NCI-H2081 (cell line): ENCODE results near the gene HMX1.

ENCODE experiments used
- DNase-seq, 2 experiments: peaks; one replicate each; lab custom pipeline; 2025; lab: John Stamatoyannopoulos, UW

HMX1 gene

GRCh38 chr4:8868321-8869001 lies 3.2 kb downstream of the HMX1 start:
- no peak for DNase-seq

- no peak for DNase-seq
Observed at GRCh38 chr4:8867624-8868320, 3.9 kb downstream of the HMX1 start.

- no peak for DNase-seq
Observed at GRCh38 chr4:8866828-8867623, 4.6 kb downstream of the HMX1 start.

GRCh38 chr4:8866421-8866820 lies 5.2 kb downstream of the HMX1 start:
- DNase-seq = no peak

DNA sequence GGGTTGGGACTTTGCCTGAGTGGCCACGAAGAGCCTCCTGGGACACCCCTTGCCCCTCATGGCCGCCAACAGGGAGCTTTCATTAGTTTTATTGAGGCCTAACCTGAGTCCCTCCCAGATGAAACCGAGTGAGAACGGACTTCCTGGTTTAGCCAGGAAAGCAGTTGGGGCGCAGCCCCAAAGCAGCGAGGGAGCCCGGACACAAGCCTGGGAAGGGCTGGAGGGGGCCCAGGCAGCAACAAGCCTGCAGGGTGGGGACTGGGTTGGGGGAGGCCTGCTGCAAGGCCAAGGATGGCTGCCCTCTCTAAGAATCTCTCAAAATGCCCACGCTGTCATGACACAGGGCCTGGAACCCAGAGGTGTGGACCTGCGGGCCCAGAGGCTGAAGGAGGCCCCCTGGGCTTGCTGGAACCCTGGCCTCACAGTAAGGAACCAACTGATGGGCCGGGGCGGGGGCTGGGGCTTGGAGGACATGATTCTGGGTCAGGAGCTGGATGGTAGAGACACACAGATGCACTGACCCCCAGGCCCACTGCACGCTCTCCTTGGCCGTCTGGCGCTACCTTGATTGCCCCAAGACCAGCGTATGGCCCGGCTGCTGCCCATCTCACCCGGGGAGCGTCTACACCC lies 5.8 kb downstream of the HMX1 start:
- DNase-seq = no peak

DNA sequence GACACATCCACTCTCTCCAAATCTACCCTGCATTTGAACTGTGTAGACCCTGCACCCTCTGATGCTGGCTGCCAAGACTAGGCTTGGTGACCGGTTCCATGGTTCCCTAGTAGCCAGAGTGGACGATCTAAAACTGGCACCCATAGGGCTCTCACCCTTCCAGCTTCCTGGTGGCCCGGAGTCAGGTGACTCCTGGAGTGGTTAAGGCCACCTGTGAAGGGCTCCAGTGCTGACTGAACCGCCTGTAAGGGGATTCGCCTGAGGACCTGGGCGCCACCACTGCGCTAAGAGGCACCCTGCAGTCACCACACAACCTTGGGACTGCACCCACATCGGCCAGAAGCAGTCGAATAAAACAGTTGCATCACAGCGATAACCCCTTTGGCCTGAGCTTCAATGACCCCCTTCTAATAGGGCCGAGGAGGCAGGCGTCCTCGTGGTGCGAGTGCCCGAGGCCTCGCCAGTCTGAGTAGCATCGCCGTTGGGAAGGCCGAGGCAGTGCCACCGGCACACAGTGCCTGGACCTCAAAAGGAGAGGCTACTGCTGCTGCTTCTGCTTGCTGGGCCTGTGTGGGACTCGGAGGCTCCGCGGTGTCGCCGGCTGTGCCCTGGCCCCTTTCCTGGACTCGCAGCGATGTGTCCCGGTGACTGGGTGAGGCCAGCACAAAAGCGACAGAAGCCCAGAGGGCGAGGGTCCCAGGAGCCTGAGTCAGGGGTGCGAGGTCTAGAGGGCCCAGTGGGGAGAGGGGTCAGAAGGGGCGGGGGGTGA lies 6.5 kb downstream of the HMX1 start:
- no peak for DNase-seq

- no peak for DNase-seq
Observed at GRCh38 chr4:8863686-8864682, 7.7 kb downstream of the HMX1 start.

- no peak for DNase-seq
Observed at GRCh38 chr4:8862800-8863685, 8.6 kb downstream of the HMX1 start.

DNA sequence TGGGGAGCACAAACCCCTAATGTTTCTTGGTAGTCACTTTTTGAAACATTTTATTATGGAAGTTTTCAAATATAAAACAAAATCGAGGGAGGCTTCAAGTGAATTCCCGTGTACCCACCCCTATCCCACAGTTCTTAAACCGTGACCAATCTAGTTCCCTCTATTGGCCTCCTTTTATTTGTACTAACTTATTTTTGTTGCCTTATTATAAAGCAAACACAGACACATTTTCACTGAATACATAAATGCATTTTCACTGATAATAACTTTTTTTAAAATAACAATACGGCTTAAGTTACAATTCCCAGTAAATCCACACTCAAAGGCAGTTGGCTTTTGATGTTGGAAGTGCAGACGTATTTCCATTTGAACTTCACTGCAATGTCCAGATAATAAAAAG lies 9.3 kb downstream of the HMX1 start:
- no peak for DNase-seq

GRCh38 chr4:8861576-8862295 lies 9.9 kb downstream of the HMX1 start:
- no peak for DNase-seq

DNA sequence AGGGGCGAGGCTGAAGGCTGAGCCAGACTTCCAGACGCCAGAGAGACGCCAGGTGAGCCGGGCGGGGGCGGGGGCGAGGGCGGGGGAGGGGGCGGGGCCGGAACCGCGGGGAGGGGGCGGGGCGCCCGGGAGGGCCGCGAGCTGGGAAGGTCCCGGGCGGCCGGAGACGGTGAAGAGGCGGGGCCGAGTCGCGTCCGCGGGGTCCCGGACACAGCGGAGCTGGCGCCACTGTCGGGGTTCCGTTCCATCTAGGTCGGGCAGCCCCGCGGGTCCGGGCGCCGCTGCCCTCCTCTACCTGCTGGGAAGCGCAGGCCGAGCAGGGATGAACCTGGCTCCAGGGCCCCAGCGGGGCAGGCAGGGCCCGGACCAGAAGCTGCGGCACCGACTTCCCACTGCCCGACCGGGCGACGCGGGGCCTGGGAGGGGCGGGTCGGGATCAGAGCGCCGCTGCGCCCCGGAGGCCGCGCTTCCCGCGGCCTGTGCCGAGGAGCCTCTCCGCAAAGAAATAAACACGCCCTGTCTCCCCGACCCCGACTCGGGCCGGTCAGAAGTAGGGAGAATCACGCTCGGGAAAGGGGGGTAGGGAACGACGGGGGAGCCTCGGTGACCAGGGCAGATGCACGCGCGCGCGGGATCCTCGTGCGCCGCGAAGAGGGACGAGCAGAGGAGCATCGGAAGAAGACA lies 10.6 kb downstream of the HMX1 start:
- DNase-seq = no peak

DNA sequence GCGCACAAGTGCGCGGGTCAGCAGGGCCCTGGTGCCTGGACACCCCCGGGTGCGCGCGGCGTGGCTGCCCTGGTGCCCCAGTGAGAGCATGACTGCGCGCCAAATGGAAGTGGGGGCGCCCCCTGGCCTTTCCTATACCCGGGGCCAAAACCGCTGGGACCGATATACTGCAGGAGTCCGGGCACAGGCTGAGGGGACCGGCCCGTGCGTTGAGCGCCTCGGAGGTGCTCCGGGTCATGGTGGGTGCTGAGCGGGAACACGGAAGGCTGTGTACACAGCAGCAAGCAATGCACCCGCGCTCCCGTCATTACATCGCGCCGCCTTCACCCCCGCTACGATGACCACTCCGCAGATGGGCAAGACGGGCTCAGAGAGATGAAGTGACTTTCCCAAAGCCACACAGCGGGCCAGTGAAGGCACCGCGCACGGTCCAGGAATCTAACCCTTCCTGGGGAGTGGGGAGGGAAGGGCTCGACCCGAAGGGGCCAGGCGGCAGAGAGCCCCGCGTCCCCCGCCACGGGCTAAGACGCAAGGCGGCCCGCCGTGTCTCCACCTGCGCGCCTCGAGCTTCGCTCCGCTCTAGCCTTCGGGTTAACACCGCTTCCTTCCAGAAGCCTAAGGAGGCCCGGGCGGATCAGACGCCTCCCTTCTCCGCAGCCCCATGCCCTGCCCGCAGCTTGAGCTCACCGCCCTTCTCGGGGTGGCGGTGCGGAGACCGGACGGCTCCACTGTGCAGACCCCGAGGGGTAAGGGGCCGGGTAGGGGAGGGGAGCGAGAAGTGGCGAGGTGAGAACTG lies 11.3 kb downstream of the HMX1 start:
- no peak for DNase-seq

GRCh38 chr4:8859550-8860095 lies 12.0 kb downstream of the HMX1 start:
- DNase-seq = no peak

- no peak for DNase-seq
Observed at GRCh38 chr4:8858701-8859210, 12.9 kb downstream of the HMX1 start.

DNA sequence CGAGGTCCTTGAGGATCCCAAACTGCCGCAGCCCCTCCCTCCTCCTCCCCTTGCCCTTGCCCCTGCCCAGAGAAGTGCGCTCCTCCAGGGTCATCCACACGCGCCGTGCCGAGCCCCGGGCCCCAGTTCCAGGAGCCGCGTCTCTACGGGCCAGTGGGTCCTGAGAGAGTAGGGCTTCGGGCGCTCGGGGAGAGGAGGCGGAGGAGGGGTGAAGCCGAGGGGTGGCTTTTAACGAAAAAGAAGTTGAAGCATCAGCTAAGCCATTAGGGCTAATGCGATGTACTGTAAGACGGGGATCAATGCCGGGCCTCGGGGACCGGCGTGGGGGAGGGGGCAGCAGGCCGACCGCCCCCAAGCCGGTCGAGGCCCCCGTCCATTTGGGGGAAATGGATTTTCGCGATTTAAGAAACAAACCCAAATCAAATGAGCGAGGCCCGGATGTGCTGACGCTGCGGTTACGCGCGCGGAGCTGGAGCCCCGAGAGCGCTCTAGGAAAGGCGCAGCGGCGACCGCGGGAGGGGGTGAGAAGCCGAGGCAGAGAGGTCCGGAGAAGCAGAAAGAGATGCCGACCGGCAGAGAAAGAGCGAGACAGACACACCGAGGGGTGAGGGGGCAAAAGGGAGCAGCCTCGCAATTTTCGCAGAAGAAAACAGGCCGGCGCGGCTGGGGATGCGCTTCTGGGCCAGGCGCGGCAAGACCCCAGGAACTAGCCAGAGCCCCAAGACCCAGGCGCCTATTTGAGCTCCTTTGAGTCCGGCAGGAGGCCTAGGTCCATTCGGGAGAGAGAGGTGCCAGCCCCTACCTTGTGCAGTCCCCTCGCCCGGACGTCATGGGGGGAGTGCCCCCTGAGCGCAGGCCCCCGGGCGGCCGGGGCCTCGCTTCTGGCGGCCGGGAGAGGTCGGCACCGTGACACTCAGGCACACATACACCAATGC lies 13.6 kb downstream of the HMX1 start:
- DNase-seq = no peak
